WTC11 (cell line): ENCODE data around the gene LCAT. TPM values are rescaled to one million over a fixed set of nuclear protein-coding genes. Genes with fewer than 3 reads are reported as not detected.
A peak's percentile ranks its signal among the peaks of the same experiment; 100 is the strongest.

ENCODE experiments used
- ATAC-seq: fragments of 200-7000 bp; cut with Tn5 transposase; 2 replicates; pipeline ENCODE4 v1.10.0; 2021; ENCODE audit warnings: mild to moderate bottlenecking, moderate library complexity
- CTCF ChIA-PET: fragments of 300-600 bp; sonication (Branson Sonifier 250); formaldehyde crosslinking; loops from one replicate; lab custom pipeline; 2021; ENCODE audit warnings: antibody characterized with exemption; lab: Charles Lee
- POLR2A ChIA-PET: fragments of 350-600 bp; sonication (Branson Sonifier 250); formaldehyde crosslinking; loops from one replicate; lab custom pipeline; 2021; ENCODE audit warnings: antibody characterized with exemption; lab: Charles Lee
- DNase-seq: peaks from one replicate; pipeline ENCODE4 v3.0.0; 2021; ENCODE audit warnings: low spot score
- H3K27ac Mint-ChIP-seq: 2 replicates; pipeline ENCODE4 v1.8.0; 2021; ENCODE audit warnings: mixed read lengths
- H3K27me3 Mint-ChIP-seq: 2 replicates; pipeline ENCODE4 v1.8.0; 2021; ENCODE audit warnings: low read depth, mild to moderate bottlenecking, moderate library complexity, mixed read lengths
- H3K36me3 Mint-ChIP-seq: 2 replicates; pipeline ENCODE4 v1.8.0; 2021; ENCODE audit warnings: mixed read lengths
- H3K4me1 Mint-ChIP-seq: 2 replicates; pipeline ENCODE4 v1.8.0; 2022; ENCODE audit warnings: mixed read lengths
- H3K4me3 Mint-ChIP-seq: 2 replicates; pipeline ENCODE4 v1.8.0; 2021; ENCODE audit warnings: mild to moderate bottlenecking, moderate library complexity, mixed read lengths
- H3K9me3 Mint-ChIP-seq: 2 replicates; pipeline ENCODE4 v1.8.0; 2021; ENCODE audit warnings: mixed read lengths
- AR ChIP-seq: fragments of 250-450 bp; sonication (Bioruptor Pico); IDR thresholded peaks from 2 replicates; pipeline ENCODE4 v1.9.0; 2021; ENCODE audit warnings: mild to moderate bottlenecking
- ATF2 ChIP-seq: sonication (generic); formaldehyde crosslinking; IDR thresholded peaks from 2 replicates; pipeline ENCODE4 v1.8.1; 2022; ENCODE audit warnings: low read depth, missing genetic modification reagents, borderline replicate concordance
- ATF3 ChIP-seq: sonication (generic); formaldehyde crosslinking; conservative IDR thresholded peaks from 2 replicates; pipeline ENCODE4 v1.8.1; 2022; ENCODE audit warnings: mild to moderate bottlenecking, missing genetic modification reagents
- ETV6 ChIP-seq: sonication (generic); formaldehyde crosslinking; IDR thresholded peaks from 2 replicates; pipeline ENCODE4 v1.8.1; 2022; ENCODE audit warnings: mild to moderate bottlenecking, missing genetic modification reagents
- GTF2I ChIP-seq: fragments of 250-450 bp; sonication (Bioruptor Pico); conservative IDR thresholded peaks from 2 replicates; pipeline ENCODE4 v1.4.0; 2021; ENCODE audit warnings: mild to moderate bottlenecking
- JUN ChIP-seq: sonication (generic); formaldehyde crosslinking; IDR thresholded peaks from 2 replicates; pipeline ENCODE4 v1.8.0; 2023; ENCODE audit warnings: mild to moderate bottlenecking, missing genetic modification reagents
- KAT7 ChIP-seq: sonication (generic); formaldehyde crosslinking; IDR thresholded peaks from 2 replicates; pipeline ENCODE4 v1.8.1; 2023; ENCODE audit warnings: missing genetic modification reagents, mild to moderate bottlenecking, borderline replicate concordance
- MAX ChIP-seq: sonication (generic); formaldehyde crosslinking; IDR thresholded peaks from 2 replicates; pipeline ENCODE4 v1.8.0; 2022; ENCODE audit warnings: mild to moderate bottlenecking, missing genetic modification reagents
- NFATC4 ChIP-seq: fragments of 250-450 bp; sonication (Bioruptor Pico); IDR thresholded peaks from 2 replicates; pipeline ENCODE4 v1.9.0; 2021; ENCODE audit warnings: mild to moderate bottlenecking
- NFE2L1 ChIP-seq: sonication (generic); formaldehyde crosslinking; IDR thresholded peaks from 2 replicates; pipeline ENCODE4 v1.8.1; 2023; ENCODE audit warnings: missing genetic modification reagents
- NR3C1 ChIP-seq: sonication (generic); formaldehyde crosslinking; conservative IDR thresholded peaks from 2 replicates; pipeline ENCODE4 v1.8.1; 2023; ENCODE audit warnings: low read depth, mild to moderate bottlenecking, missing genetic modification reagents
- PREB ChIP-seq: sonication (generic); formaldehyde crosslinking; IDR thresholded peaks from 2 replicates; pipeline ENCODE4 v1.8.1; 2022; ENCODE audit warnings: mild to moderate bottlenecking, missing genetic modification reagents, moderate library complexity, borderline replicate concordance
- RELA ChIP-seq: sonication (generic); formaldehyde crosslinking; IDR thresholded peaks from 2 replicates; pipeline ENCODE4 v1.8.1; 2022; ENCODE audit warnings: missing genetic modification reagents, mild to moderate bottlenecking, borderline replicate concordance
- RORB ChIP-seq: fragments of 250-450 bp; sonication (Bioruptor Pico); IDR thresholded peaks from 2 replicates; pipeline ENCODE4 v1.9.0; 2021; ENCODE audit warnings: mild to moderate bottlenecking
- TCF7 ChIP-seq: sonication (generic); formaldehyde crosslinking; IDR thresholded peaks from 2 replicates; pipeline ENCODE4 v1.8.0; 2022; ENCODE audit warnings: mild to moderate bottlenecking, low read depth, missing genetic modification reagents, moderate library complexity
- USF1 ChIP-seq: sonication (generic); formaldehyde crosslinking; IDR thresholded peaks from 2 replicates; pipeline ENCODE4 v1.8.0; 2022; ENCODE audit warnings: mild to moderate bottlenecking, missing genetic modification reagents
- ZNF532 ChIP-seq: fragments of 250-450 bp; sonication (Bioruptor Pico); IDR thresholded peaks from 2 replicates; pipeline ENCODE4 v1.9.0; 2021; ENCODE audit warnings: mild to moderate bottlenecking, borderline replicate concordance
- ZNF671 ChIP-seq: fragments of 250-450 bp; sonication (Bioruptor Pico); IDR thresholded peaks from 2 replicates; pipeline ENCODE4 v1.8.0; 2021; ENCODE audit warnings: mild to moderate bottlenecking
- total RNA-seq: library from RNA; stranded (reverse); gene quantifications from 3 replicates; pipeline ENCODE4 v1.2.3, GENCODE V29; 2021

The LCAT gene
- total RNA-seq, 1 experiment from 2014 or later: 38.3 TPM

- TF ChIP-seq ZNF532 (no peak), PREB (CRISPR knock-in tag) (0 out of 2 replicates have a peak, but pooled peaks have one; percentile 51), RELA (CRISPR knock-in tag) (peak; percentile 38; the same call in 1 of the 2 replicates), ATF3 (no peak), NFE2L1 (peak; percentile 78; the same call in 1 of the 2 replicates)
Measured at GRCh38 chr16:67993207-67994039, 49.5 kb upstream of the LCAT start (continued).

- no peaks in the 10 kb centered on the region for H3K4me1 Mint-ChIP-seq
- CTCF ChIA-PET: interaction anchor here (0.6 to 1.8 kb wide), 6 partner anchors 12 to 242 kb away, joined by 3 to 9 read pairs (median 4); no protein-coding TSS in a partner anchor
- ATAC-seq: peak; percentile 8; the same call in 1 of the 2 replicates
- TF ChIP-seq RORB (CRISPR knock-in tag) (no peak), ETV6 (0 out of 2 replicates have a peak, but pooled peaks have one; percentile 14), AR (CRISPR knock-in tag) (no peak), USF1 (CRISPR knock-in tag) (no peak)
- TF ChIP-seq, all 79 proteins: peak for 1
- H3K9me3 Mint-ChIP-seq: no peaks in the 10 kb centered on the region
- POLR2A ChIA-PET: no interaction called here
- H3K36me3 Mint-ChIP-seq: no peaks in the 10 kb centered on the region
- no peak overlapping the region for H3K4me3 Mint-ChIP-seq
- H3K27ac Mint-ChIP-seq: no peak overlapping the region
- peaks cover 20% of the 10 kb centered on the region for H3K27me3 Mint-ChIP-seq
- no peak for DNase-seq
Measured at GRCh38 chr16:67992661-67993206, 48.8 kb upstream of the LCAT start.

- POLR2A ChIA-PET: no interaction called here
- H3K9me3 Mint-ChIP-seq: no peaks in the 10 kb centered on the region
- TF ChIP-seq ATF2 (CRISPR knock-in tag) (no peak), KAT7 (CRISPR knock-in tag) (no peak), TCF7 (CRISPR knock-in tag) (no peak), NR3C1 (CRISPR knock-in tag) (no peak), ZNF671 (CRISPR knock-in tag) (no peak), JUN (CRISPR knock-in tag) (no peak), NFATC4 (CRISPR knock-in tag) (no peak), MAX (CRISPR knock-in tag) (no peak), GTF2I (CRISPR knock-in tag) (no peak)
- TF ChIP-seq, all 79 proteins: peak for 0
- H3K4me3 Mint-ChIP-seq: no peak overlapping the region
- no peaks in the 10 kb centered on the region for H3K4me1 Mint-ChIP-seq
- H3K36me3 Mint-ChIP-seq: no peaks in the 10 kb centered on the region
- H3K27me3 Mint-ChIP-seq: peaks cover 20% of the 10 kb centered on the region
- DNase-seq: no peak
- CTCF ChIA-PET: interaction anchor here (0.5 to 0.6 kb wide), 2 partner anchors 51 to 170 kb away, joined by 3 to 5 read pairs; no protein-coding TSS in a partner anchor
- ATAC-seq: no peak
- no peak overlapping the region for H3K27ac Mint-ChIP-seq
Measured at GRCh38 chr16:67990018-67990386, 46.1 kb upstream of the LCAT start.
